ENCODE data around the gene EIF3A. TPM values are rescaled to one million over a fixed set of nuclear protein-coding genes. Genes with fewer than 3 reads are reported as not detected.
"Not testable (repeated sequence)": the region's sequence is repeated elsewhere in the genome, so short reads cannot be mapped to it uniquely, and the experiment has no call there.

Gene EIF3A
- total RNA-seq, 1 experiment from 2014 or later = 235 TPM

DNA sequence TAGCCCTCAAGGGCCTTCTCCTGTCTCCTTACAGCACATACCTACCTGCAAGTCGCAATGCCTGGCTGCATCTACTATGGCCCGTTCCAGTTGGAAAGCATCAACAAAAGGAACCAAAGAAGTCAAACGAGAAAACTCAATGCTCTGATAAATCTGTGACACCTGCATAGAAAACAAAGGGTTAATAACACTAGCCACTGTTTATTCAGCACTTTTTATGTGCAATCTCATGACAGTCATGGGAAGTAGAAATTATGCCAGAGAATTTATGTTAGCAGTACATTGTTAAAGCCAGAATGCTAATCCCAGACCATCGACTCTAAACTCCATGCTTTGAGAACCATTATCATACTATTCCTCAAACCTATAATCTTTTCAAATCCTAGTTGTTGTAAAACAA is 21.1 kb downstream of the EIF3A start:
- no peak for DNase-seq (ENCODE audit: extremely low read depth, low read depth)

DNA sequence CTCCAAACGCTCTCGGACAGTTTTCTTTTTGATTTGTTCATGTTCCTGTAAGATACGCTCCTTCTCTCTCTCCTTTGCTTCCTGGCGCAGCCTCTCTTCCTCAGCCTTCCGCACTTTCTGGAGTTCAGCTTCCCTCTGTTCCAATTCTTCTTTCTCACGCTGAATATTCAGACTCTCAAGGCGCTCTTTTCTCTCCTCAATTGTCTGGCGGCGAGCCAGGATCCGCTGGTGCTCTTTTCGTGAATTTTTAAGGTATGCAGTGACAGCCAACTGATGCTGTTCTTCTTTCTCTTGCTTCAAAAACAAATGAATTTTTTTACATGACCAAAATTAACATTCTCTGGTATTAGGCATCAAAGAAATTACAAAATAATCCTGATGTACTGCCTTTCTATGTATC is 22.6 kb downstream of the EIF3A start:
- DNase-seq (ENCODE audit: extremely low read depth, low read depth) = no peak

DNA sequence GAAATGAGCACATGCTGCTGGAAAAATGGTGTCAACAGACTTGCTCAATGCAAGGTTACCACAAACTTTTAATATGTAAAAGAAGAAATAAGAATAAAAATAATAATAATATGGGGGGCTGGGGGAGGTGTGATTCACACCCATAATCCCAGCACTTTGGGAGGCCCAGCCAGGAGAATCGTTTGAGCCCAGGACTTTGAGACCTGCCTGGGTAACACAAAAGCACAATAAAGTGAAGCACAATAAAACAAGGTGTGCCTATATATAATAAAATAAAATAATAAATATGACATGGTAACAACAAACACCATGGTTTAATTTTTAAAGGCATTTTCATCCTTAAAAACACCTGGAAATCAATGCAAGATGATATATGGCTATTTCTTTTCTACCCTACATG is 25.1 kb downstream of the EIF3A start:
- DNase-seq (ENCODE audit: extremely low read depth, low read depth) = no peak

DNA sequence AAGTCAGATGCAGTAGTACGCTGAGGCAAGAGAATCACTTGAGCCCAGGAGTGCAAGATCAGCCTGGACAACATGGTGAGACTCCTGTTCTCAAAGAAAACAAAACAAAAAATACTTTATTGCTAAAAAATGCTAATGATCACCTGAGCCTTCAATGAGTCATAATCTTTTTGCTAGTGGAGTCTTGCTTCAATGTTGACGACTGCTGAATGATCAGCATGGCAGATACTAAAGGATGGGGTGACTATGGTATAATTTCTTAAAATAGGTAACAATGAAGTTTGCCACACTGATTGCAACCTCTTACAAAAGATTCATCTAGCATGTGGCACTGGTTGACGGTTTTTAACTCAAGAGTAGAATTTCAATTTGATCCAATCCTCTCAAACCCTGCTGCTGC is 28.8 kb downstream of the EIF3A start:
- DNase-seq (ENCODE audit: extremely low read depth, low read depth) = no peak

DNA sequence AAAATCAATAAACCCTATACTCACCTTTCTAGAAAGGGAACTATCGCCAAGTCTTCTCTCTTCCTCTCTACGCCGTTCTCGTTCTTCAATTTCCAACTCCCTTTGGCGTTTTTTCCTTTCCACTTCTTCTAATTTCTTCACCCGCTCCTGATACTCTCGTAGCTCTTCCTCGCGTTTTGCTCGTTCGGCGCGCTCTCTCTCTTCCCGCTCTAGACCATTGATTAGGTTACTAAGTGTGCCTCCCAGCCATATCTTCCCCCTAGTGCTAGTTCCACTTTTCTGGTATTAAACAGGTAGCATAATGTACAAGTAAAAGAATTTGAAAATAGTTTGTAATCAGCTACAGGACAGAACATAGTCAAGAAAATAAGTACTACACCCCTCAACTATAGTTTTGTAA is 30.8 kb downstream of the EIF3A start:
- no peak for DNase-seq (ENCODE audit: extremely low read depth, low read depth)

DNA sequence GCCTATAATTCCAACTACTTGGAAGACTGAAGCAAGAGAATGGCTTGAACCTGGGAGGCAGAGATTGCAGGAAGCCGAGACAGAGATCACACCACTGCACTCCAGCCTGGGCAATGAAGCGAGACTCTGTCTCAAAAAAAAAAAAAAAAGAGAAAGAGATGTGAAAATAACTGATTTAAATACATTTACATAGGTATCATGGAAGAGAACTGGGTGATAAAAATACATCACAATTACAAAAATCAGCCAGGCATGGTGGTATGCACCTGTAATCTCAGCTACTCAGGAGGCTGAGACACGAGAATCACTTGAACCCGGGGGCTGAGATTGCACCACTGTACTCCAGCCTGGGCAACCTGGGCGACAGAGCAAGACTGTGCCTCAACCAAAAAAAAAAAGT is 31.3 kb downstream of the EIF3A start:
- no peak for DNase-seq (ENCODE audit: extremely low read depth, low read depth)

DNA sequence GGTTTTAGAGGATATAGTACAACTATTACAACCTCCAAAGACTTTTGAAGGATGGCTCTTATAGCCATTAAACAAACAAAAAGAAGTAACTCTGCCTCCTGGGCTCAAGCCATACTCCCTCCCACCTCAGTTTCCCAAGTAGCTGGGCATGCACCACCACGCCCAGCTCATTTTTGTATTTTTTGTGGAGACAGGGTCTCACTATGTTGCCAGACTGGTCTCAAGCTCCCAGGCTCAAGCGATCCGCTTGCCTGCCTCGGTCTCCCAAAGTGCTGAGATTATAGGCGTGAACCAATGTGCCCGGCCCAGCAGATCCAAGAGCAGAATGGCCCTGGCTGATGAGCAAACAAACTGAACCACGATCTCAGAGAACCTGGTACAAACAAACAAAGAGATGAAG is 35.1 kb downstream of the EIF3A start:
- no peak for DNase-seq (ENCODE audit: extremely low read depth, low read depth)

DNA sequence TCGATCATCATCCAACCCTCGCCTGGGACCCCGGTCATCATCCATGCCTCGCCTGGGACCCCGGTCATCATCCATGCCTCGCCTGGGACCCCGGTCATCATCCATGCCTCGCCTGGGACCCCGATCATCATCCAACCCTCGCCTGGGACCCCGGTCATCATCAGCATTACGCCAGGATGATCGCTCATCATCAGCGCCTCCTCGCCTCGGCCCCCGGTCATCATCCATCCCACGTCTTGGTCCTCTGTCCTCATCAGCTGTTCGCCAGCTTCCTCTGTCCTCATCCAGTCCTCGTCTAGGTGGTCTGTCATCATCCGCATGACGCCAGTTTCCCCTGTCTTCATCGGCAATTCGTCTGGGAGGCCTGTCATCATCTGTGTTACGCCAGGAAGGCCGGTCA is 38.4 kb downstream of the EIF3A start:
- DNase-seq (ENCODE audit: extremely low read depth, low read depth) = no peak

DNA sequence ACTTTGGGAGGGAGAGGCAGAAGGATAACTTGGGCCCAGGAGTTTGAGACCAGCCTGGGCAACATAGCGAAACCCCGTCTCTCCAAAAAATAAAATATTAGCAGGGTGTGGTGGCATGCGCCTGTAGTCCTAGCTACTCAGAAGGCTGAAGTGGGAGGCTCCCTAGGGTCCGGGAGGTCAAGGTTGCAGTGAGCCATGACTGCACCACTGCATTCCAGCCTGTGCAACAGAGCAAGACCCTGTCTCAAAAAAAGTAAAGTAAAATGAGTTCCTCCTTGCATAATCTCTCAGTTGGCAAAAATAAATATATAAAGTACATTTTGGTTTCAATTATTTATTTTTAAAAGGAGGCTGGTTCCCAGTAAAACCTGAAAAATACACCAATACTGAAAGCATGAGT is 39.3 kb downstream of the EIF3A start:
- DNase-seq (ENCODE audit: extremely low read depth, low read depth) = no peak

DNA sequence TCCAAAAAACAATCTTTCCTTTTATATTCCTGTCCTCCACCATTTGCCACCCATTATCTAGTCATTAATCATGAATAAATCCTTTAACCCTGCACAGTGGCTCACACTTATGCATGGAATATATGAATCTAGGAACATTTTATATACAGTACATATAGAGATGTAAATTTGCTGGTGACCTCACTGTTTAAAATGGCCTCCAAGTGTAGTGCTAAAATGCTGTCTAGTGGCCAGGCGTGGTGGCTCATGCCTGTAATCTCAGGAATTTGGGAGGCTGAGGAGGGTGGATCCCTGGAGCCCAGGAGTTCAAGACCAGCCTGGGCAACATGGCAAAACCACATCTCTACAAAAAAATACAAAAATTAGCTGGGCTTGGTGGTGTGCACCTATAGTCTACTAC is 41.5 kb downstream of the EIF3A start:
- no peak for DNase-seq (ENCODE audit: extremely low read depth, low read depth)

DNA sequence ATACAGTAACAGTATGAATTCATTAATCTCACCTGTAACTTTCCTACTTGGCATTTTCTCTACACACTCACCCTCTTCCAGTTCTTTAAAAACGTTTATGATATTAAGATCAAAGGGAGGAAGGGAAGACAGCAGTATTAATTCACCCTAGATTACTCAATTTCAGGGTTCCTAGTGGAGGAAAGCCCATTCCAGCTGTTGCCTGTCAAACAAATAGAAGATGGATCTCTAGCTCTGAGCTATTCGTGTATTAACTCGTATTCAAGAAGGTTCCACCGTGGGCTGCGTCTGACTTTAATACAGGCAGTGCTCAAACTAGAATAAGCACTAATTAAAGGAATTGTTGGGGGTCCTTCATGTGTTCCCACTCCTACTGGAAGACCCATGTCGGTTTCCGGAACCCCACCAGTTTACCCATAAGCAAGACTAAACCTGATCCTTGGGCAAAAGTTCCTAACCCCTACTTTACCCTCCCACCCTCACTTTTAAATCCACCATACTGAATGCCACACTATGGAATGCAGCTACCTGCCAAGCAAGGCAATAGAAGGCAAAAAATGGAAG is 49.0 kb downstream of the EIF3A start:
- no peak for DNase-seq (ENCODE audit: extremely low read depth, low read depth)

DNA sequence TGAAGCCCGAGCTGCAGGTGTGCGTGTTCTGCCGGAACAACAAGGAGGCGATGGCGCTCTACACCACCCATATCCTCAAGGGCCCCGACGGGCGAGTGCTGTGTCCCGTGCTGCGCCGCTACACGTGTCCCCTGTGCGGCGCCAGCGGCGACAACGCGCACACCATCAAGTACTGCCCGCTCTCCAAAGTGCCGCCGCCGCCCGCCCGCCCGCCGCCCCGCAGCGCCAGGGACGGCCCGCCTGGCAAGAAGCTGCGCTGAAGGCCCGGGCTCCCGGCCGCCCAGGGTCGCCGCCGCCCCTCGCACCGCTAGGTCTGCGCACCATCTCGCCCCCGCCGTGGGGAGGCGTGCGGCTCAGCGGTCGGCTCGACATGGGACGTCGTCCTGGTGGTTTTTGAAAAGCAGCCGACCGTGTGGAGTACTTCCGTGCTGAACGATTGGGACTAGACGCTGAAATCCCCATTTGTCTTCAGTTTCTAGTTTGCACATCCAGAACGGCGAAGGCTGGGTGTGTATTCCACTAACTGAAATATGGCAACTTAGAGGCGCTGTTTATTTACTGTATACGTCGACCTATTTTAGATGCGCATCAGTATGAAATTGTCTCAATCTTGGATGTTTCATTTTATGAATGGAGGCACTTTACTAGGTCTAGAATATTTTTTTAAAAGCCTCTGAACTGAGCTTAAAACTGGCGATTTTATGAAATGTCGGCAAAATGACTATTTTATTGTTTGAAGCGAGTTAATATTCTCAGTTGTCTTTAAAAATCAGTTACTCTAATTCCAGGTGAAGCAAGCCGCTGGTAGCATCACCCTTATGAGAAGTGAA is 50.0 kb downstream of the EIF3A start:
- DNase-seq (ENCODE audit: extremely low read depth, low read depth) = peak; percentile 41

DNA sequence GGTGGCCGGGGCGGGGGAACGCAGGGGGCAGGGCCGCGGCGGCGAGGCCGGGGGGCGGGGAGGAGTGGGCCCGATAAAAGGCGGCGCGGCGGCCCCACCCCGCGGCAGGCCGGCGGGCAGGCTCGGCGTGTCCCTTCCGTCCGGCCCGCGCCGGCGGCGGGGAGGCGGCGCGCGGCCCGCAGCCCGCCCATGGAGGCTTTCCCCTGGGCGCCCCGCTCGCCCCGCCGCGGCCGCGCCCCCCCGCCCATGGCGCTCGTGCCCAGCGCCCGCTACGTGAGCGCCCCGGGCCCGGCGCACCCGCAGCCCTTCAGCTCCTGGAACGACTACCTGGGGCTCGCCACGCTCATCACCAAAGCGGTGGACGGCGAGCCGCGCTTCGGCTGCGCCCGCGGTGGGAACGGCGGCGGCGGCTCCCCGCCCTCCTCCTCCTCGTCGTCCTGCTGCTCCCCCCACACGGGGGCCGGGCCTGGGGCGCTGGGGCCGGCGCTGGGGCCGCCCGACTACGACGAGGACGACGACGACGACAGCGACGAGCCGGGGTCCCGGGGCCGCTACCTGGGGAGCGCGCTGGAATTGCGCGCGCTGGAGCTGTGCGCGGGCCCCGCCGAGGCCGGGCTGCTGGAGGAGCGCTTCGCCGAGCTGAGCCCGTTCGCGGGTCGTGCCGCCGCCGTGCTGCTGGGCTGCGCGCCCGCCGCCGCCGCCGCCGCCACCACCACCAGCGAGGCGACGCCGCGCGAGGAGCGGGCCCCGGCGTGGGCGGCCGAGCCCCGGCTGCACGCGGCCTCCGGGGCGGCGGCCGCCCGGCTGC is 50.8 kb downstream of the EIF3A start, which contains the start of gene NANOS1:
NANOS1 (plus strand) TSS at position 102 of the 808 bp plus-strand sequence; CDS start at position 190, 88 bp downstream.
- no peak for DNase-seq (ENCODE audit: extremely low read depth, low read depth)

DNA sequence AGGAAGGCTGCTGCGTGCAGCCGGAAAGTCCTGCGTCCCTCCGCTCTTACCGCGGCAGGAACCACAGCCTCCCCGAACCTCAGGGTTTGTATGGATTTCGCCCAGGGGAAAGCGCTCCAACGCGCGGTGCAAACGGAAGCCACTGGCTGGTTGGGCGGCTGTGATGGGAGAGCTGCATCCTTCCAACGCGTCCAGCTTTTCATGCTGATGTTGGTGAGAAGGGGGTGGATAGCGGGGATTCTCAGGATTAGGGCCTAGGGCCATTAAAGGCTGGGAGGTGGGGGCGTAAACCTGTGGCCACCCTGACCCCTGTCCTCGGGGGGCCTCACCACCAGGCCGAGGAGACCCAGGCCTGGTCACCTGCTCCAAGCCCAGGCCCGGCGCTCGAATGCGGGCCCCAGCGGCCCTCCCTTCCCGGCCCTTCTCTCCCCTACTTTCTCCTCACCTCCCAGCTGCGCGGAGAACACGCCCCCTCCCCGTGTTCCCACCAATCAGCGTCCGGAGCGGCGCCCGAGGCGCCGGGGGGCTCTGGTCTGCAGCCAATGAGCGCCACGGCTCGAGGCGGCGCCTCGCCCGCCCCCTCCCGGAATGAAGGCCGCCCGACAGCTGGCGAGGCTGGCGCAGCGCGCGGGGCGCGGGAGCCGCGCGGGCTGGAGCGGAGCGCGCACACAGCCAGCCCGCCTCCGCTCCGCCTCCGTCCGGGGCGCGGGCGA is 51.6 kb downstream of the EIF3A start:
- peak; percentile 76 for DNase-seq (ENCODE audit: extremely low read depth, low read depth)

DNA sequence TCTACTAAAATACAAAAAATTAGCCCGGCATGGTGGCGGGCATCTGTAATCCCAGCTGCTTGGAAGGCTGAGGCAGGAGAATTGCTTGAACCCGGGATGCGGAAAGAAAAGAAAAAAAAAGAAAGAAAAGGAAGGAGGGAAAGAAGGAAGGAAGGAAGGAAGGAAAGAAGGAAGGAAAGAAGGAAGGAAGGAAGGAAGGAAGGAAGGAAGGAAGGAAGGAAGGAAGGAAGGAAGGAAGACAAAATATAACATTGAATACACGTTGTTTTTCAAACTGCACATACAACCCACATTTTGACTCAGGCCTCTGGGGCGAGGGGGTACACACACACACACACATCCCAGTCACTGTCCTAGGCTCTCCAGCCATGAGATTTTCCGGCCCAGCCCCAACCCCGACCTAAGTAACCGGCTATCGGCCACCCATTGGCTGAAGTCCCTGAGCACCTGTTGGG is 52.1 kb downstream of the EIF3A start:
- DNase-seq (ENCODE audit: extremely low read depth, low read depth) = not testable (repeated sequence)

DNA sequence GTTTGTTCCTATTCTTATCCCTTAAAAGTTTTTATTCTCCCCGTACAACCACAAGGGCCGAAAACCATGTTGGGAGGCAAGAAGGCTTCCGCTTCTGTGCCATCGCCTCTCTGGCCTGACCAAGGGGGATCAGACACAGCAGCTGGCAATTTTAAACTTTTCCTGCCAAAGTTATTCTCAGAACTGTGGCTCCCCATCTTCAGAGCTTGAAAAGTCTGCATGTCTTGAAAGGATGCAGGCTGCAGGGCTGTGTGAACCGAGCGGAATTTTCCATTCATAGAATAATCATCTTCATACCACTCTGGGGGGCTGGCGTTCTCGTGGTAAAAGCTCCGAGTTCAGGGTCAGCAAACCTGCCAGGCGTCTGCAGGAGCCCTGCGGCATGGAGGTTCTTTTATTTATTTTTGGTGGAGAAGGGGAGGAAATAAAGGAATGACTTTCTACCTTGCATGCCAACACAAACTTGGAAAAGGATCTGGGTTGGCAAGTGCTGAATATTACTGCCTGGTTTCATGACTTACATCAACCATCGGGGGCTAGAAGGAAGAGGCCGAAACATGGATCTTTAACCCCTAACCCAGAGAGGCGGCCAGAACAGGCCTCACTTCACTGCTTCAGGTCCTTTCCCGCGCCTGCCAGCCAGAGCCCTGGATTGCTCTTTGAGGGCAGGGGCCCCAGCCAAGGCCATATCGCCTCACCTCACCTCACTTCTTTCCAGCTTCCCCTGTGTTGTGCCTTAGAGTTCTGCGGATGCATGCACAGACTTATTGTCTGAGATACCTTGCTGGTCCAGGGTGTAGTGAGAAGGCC is 54.1 kb downstream of the EIF3A start:
- no peak for DNase-seq (ENCODE audit: extremely low read depth, low read depth)

DNA sequence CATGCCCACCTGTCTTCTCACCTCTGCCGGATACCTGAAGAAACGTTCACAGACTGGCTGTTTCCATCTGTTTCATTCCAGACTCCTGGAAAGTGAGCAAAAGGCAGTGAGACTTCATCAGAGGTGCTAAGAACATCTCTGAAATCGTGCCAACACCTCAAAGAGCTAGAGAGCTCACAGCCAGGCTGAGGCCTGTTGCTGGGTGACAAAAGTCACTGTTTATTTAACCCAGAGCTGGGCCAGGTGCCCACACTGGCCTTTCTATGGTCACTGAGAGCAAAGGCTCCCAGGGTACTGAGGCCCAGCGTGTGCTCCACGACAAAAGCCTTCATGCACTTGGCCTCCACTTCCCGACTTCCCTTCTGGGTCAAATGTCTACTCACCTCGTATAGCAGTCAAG is 54.8 kb downstream of the EIF3A start:
- no peak for DNase-seq (ENCODE audit: extremely low read depth, low read depth)

DNA sequence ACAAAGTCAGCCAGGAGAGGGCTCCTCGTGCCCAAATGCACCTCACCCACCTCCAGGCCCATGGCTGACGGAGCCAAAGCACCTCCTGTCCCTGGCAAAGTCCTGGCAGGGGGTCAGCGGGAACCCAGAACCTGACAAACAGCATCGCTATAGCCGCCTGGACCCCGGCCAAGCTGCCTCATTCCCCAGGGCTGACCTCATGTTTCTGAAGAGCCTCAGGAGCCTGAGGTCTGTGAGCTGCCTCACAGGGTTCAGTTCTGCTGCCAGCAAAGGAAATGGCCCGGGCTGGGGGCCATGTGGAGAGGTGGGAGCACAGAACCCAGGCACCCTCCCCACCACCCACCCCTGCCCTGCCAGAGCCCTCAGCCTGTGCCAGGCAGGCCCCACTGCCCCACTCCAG is 55.3 kb downstream of the EIF3A start:
- DNase-seq (ENCODE audit: extremely low read depth, low read depth) = no peak

DNA sequence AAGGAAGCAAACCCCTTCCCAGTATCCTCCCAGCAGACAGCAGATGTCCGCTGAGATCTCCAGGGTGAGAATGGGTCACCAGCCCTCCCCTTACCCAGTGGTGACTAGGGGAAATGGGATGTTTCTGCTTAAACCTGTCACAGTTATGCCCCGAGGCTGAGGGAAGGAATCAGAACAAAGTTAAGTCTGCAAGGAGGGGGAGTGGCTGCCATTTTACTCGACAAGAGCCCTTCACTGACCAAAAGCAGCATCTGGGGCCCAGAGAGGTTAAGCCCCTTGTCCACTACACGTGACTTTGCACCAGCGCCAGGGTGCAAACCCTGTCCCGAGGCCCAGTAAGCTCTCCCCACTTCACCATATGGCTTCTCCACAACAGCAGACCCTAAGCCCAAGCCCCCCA is 55.7 kb downstream of the EIF3A start:
- no peak for DNase-seq (ENCODE audit: extremely low read depth, low read depth)

DNA sequence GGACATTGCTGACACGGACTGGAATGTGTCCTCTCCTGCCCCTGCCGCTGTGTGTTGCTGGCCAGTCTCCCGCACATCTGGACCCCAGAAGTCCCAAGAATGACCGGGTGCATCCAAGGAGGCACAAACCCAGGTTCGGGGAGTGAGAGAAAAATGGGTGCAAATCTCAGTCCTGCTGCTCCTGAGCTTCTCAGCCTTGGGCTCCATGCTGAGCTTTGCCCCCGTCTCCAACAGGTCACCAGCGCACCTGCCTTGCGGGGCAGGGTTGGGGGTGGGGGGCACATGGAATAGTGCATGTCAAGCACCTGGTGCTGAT is 57.1 kb downstream of the EIF3A start:
- no peak for DNase-seq (ENCODE audit: extremely low read depth, low read depth)
